HepG2 (cell line): ENCODE data around the gene DGCR2. TPM values are rescaled to one million over a fixed set of nuclear protein-coding genes. Genes with fewer than 3 reads are reported as not detected.

ENCODE experiments used
- KDM2A ChIP-seq: sonication (generic); formaldehyde crosslinking; IDR thresholded peaks from 2 replicates; pipeline ENCODE4 v1.4.0; 2020; ENCODE audit warnings: low read depth, missing genetic modification reagents, borderline replicate concordance
- NONO ChIP-seq, 2 experiments: fragments of 450-650 bp in 1 of 2; sonication (generic) in 1 of 2; formaldehyde crosslinking in 1 of 2; IDR thresholded peaks in 1 of 2; conservative IDR thresholded peaks in 1 of 2; 2 replicates each; pipeline versions ENCODE4 v1.6.1 to v1.8.0; 2017 to 2022; ENCODE audit warnings: mild to moderate bottlenecking in 1 of 2, missing genetic modification reagents in 1 of 2, moderate library complexity in 1 of 2
- NR1H2 ChIP-seq: sonication (generic); formaldehyde crosslinking; IDR thresholded peaks from 2 replicates; pipeline ENCODE4 v1.8.1; 2022; ENCODE audit warnings: low read depth, missing genetic modification reagents, borderline replicate concordance
- PTBP1 ChIP-seq: fragments of 200-400 bp; formaldehyde crosslinking; IDR thresholded peaks from 2 replicates; pipeline ENCODE4 v1.6.1; 2018; ENCODE audit warnings: low read length, low read depth; ENCODE audit not compliant: poor library complexity, severe bottlenecking
- RFX5 ChIP-seq: IDR thresholded peaks from 2 replicates; pipeline ENCODE4 v1.6.1; 2011; ENCODE audit warnings: low read depth, low read length, improper control_type of control experiment
- RXRA ChIP-seq: sonication (generic); formaldehyde crosslinking; IDR thresholded peaks from 2 replicates; pipeline ENCODE4 v1.5.1; 2020; ENCODE audit warnings: missing genetic modification reagents
- ZNF33B ChIP-seq: sonication (generic); formaldehyde crosslinking; IDR thresholded peaks from 2 replicates; pipeline ENCODE4 v1.5.1; 2020; ENCODE audit warnings: mild to moderate bottlenecking, missing genetic modification reagents
- ZNF414 ChIP-seq: sonication (generic); formaldehyde crosslinking; IDR thresholded peaks from 2 replicates; pipeline ENCODE4 v1.5.0; 2020; ENCODE audit warnings: missing genetic modification reagents
- ZNF577 ChIP-seq: sonication (generic); formaldehyde crosslinking; IDR thresholded peaks from 2 replicates; pipeline ENCODE4 v1.4.0; 2020; ENCODE audit warnings: mild to moderate bottlenecking, low read depth, missing genetic modification reagents, borderline replicate concordance
- ZNF607 ChIP-seq: sonication (generic); formaldehyde crosslinking; IDR thresholded peaks from 2 replicates; pipeline ENCODE4 v1.5.1; 2020; ENCODE audit warnings: missing genetic modification reagents, mild to moderate bottlenecking, borderline replicate concordance
- ZNF747 ChIP-seq: sonication (generic); formaldehyde crosslinking; IDR thresholded peaks from 2 replicates; pipeline ENCODE4 v1.8.1; 2023; ENCODE audit warnings: missing genetic modification reagents, mild to moderate bottlenecking, borderline replicate concordance
- polyA plus RNA-seq, 8 experiments: library from polyadenylated mRNA; depleted of rRNA in 3 of 8; stranded (reverse) in 7 of 8; unstranded in 1 of 8; fragments of >200 nt; fragmentation: Illumina TruSeq in 4 of 8; extraction: Trizol in 4 of 8; gene quantifications; 2 replicates each; pipeline versions ENCODE4 v1.2.1 to v1.2.3, GENCODE V29; 2011 to 2016; ENCODE audit warnings: low read depth in 4 of 8, missing spikeins in 1 of 8, mixed read lengths in 1 of 8; ENCODE audit not compliant: insufficient read depth in 1 of 8
- total RNA-seq, 5 experiments: library from RNA; depleted of rRNA; stranded (reverse); fragments of >200 nt; fragmentation: Illumina TruSeq; extraction: Trizol; gene quantifications; 2 replicates each; pipeline ENCODE4 v1.2.3, GENCODE V29; 2016; ENCODE audit warnings: low read depth in 1 of 5

The DGCR2 gene
- total and polyA plus RNA-seq, 2 of the 13 experiments (the other 11 are each of a cell fraction or from before 2014, with no cell fraction given): 23.1 to 35.3 TPM

GRCh38 chr22:19121631-19122142 is 525 bp downstream of the DGCR2 start (continued):
- TF ChIP-seq ZNF414 (CRISPR knock-in tag) (0 out of 2 replicates have a peak, but pooled peaks have one; percentile 25), ZNF33B (CRISPR knock-in tag) (0 out of 2 replicates have a peak, but pooled peaks have one; percentile 77), PTBP1 (no peak), NR1H2 (CRISPR knock-in tag) (no peak), ZNF607 (CRISPR knock-in tag) (peak; percentile 57; the same call in 1 of the 2 replicates), ZNF747 (CRISPR knock-in tag) (peak; percentile 31; the same call in 1 of the 2 replicates), RXRA (CRISPR knock-in tag) (peak; percentile 37; the same call in 1 of the 2 replicates), KDM2A (CRISPR knock-in tag) (peak; percentile 26; the same call in 1 of the 2 replicates), ZNF577 (CRISPR knock-in tag) (no peak), RFX5 (no peak), NONO (IDR thresholded peaks at IDR 0.05) (no peak), NONO (CRISPR knock-in tag; conservative IDR thresholded peaks at IDR 0.05) (no peak)
- TF ChIP-seq, all 625 proteins: peak for 55
